ENCODE data around the gene TMPRSS2. TPM values are rescaled to one million over a fixed set of nuclear protein-coding genes. Genes with fewer than 3 reads are reported as not detected.

Gene TMPRSS2
- total RNA-seq, 4 donors from 2014 or later = 5.1 to 19.2 (median 12.1) TPM

- TF ChIP-seq CTCF (IDR thresholded peaks at IDR 0.05) = no peak
- TF ChIP-seq POLR2A (IDR thresholded peaks at IDR 0.05) = no peak
- H3K4me3 ChIP-seq (ENCODE audit: low read depth, poor library complexity, severe bottlenecking) = no peak overlapping the region
- WGBS, 2 donors = 90 to 95% methylated on average over 22 of the region's 22 CpGs
- DNase-seq (ENCODE audit: low spot score in 2 of 2) = no peak
- intact Hi-C loops (cut with DNase I; ENCODE audit: low total_unique reads) = no loop called here
Observed at GRCh38 chr21:41458559-41458958, 49.4 kb downstream of the TMPRSS2 start.

GRCh38 chr21:41458121-41458520 is 49.8 kb downstream of the TMPRSS2 start:
- TF ChIP-seq POLR2A (IDR thresholded peaks at IDR 0.05) (no peak), CTCF (IDR thresholded peaks at IDR 0.05) (no peak)
- no peak for DNase-seq (ENCODE audit: low spot score in 2 of 2)
- H3K4me3 ChIP-seq (ENCODE audit: low read depth, poor library complexity, severe bottlenecking) = no peak overlapping the region
- 90 to 92% methylated on average over 6 of the region's 6 CpGs for WGBS, 2 donors
- intact Hi-C loops (cut with DNase I; ENCODE audit: low total_unique reads) = no loop called here

- 61 to 80% methylated on average over 3 of the region's 3 CpGs for WGBS, 2 donors
- intact Hi-C loops (cut with DNase I; ENCODE audit: low total_unique reads) = no loop called here
- TF ChIP-seq POLR2A (IDR thresholded peaks at IDR 0.05) = no peak
- TF ChIP-seq CTCF (IDR thresholded peaks at IDR 0.05) = no peak
- no peak overlapping the region for H3K4me3 ChIP-seq (ENCODE audit: low read depth, poor library complexity, severe bottlenecking)
- DNase-seq (ENCODE audit: low spot score in 2 of 2) = no peak
Observed at GRCh38 chr21:41453761-41454160, 54.2 kb downstream of the TMPRSS2 start.

GRCh38 chr21:41453198-41453597 is 54.8 kb downstream of the TMPRSS2 start:
- DNase-seq (ENCODE audit: low spot score in 2 of 2) = no peak
- intact Hi-C loops (cut with DNase I; ENCODE audit: low total_unique reads) = no loop called here
- WGBS, 2 donors = 80 to 90% methylated on average over 3 of the region's 3 CpGs
- TF ChIP-seq POLR2A (IDR thresholded peaks at IDR 0.05) (no peak), CTCF (IDR thresholded peaks at IDR 0.05) (no peak)
- no peak overlapping the region for H3K4me3 ChIP-seq (ENCODE audit: low read depth, poor library complexity, severe bottlenecking)

GRCh38 chr21:41451753-41452676 is 55.9 kb downstream of the TMPRSS2 start:
- H3K4me3 ChIP-seq (ENCODE audit: low read depth, poor library complexity, severe bottlenecking) = no peak overlapping the region
- WGBS, 2 donors = 85 to 86% methylated on average over 16 of the region's 16 CpGs
- DNase-seq (ENCODE audit: low spot score in 2 of 2) = peak in 1 of 2 donors; percentile 49
- TF ChIP-seq POLR2A (IDR thresholded peaks at IDR 0.05) = no peak
- TF ChIP-seq CTCF (IDR thresholded peaks at IDR 0.05) = no peak
- intact Hi-C loops (cut with DNase I; ENCODE audit: low total_unique reads) = no loop called here

Data from lower leg skin (tissue), 4 donors.